NCI-H1694 treated with DMSO at 0.1 percent for 48 hours (cell line): ENCODE results near the gene UBFD1.
"Not testable (repeated sequence)": the region's sequence is repeated elsewhere in the genome, so short reads cannot be mapped to it uniquely, and the experiment has no call there.

ENCODE experiments used
- DNase-seq: peaks from one replicate; lab custom pipeline; 2025; lab: John Stamatoyannopoulos, UW

UBFD1 gene

DNA sequence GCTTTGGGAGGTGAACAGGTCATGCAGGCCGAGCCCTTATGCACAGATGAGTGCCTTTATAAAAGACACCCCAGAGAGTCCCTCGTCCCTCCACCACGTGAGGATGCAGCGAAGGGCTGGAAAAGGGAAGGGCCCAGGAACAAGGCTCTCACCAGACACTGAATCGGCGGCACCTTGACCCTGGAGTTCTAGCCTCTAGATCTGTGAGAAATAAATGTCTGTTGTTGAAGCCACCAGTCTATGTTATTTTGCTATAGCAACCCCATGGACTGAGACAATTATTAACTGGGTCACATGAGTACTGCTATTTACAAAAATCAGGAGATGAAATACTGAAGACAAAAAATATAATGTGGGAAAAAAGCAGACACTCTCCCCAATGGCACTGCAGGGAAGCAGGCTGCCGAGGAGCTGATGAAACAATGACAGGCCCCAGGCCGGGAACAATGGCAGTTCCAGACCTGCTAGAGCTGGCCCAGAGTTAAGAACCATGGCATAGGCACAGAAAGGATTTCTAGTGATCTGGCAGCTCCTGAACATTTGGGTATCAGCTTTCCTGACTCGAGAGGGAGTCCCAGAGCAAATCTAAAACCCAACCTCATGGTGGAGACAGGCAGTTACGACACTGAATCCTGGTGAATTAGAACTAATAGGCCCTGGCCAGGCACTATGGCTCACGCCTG lies 29.4 kb upstream of the UBFD1 start:
- no peak for DNase-seq

DNA sequence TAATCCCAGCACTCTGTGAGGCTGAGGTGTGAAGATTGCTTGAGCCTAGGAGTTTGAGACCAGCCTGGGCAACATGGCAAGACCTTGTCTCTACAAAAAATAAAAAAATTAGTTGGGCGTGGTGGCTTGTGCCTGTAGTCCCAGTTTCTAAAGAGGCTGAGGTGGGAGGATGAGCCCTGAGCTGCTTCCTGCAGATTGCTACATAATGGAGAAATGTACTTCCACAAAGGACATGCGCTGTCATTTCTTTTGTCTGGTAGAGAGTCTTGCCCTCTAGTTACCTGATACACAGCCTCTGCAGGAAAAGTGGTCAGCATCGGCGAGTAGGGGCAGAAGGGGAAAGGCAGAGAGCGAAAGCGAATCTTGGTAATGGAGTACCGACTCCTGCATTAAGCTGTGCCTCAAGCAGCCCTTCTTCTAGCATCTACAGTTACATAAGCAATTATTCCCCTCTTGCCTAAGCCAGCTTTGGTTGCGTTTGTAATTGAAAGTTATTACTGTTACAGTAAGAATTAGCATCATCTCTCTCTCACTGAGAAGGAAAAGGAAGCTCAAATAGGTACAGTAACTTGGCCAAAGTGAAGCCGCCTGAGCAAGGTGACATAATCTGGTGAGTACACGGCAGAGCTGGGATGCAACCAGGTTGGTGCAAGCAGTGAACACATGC lies 28.8 kb upstream of the UBFD1 start:
- DNase-seq, result no peak

DNA sequence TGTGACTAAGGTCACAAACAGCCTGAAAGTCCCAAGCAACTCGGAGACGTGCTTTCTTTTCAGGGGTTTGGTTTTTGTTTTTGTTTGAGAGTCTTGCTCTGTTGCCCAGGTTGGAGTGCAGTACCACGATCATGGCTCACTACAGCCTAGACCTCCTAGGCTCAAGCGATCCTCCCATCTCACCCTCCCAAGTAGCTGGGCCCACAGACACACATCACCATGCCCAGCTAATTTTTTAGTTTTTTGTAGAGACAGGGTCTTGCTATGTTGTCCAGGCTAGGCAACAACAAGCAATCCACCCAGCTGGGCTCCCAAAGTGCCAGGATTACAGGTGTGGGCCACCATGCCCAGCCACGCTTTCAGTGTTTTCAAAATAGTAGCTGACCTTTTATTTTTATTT lies 27.5 kb upstream of the UBFD1 start:
- no peak for DNase-seq

DNA sequence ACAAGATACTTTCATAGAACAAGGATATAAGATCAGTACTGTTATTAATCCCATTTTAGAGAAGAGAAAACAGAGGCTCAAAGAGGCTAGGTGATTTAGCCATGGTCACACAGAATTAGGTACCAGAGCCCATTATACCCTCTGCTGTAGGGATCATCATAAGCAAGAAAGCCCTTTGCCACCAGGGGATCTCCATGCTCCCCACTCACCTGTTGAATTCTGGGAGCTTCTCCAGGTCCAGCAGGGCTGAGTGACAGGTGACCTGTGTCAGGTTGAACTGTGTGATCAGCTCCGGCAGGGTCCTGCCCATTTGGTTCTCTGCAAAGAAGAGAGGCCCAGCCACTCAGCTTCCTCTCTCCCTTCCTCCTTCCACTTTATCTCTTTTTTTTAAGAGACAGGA lies 25.1 kb upstream of the UBFD1 start:
- no peak for DNase-seq

DNA sequence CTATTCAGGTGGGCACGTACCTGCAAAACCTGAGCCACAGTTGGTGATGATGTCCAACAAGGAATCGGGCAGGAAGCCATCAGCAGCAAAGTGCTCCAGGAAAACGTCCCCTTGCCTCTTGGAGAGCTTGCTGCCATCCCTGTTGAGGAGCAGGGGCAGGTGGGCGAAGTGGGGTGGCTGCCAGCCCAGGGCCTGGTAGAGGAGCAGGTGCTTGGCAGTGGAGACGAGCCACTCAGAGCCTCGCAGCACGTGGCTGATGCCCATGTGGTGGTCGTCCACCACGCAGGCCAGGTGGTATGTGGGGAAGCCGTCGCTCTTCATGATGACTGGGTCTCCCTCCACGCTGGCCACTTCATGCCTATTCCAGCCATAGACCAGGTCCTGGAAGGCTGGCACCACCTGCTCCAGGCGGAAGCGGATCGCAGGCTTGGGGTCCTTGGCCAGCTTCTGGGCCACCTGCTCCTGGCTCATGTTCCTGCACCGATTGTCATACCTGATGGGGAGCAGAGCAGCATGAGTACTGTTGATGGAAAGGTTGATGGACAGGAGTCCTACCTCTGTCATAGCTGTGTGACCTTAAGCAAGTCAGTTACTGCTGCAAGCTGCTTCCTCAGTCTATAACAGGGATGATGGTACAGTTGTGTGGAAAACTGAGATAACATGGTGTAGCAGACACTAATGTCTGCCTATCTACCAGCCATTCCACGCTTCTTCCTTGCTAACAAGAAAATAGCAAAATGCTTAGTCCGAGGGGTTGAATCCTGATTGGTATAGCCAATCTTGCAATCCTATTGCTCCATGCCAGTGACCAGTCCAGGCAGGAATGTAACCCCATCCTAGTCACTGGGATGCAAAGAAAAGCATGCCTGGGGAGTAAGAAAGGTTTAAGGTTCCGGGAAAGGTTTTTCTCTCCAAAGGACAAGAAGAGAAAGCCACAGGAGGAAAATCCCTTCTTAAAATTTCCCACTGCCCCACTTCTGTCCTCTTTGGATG lies 22.4 kb upstream of the UBFD1 start:
- no peak for DNase-seq

DNA sequence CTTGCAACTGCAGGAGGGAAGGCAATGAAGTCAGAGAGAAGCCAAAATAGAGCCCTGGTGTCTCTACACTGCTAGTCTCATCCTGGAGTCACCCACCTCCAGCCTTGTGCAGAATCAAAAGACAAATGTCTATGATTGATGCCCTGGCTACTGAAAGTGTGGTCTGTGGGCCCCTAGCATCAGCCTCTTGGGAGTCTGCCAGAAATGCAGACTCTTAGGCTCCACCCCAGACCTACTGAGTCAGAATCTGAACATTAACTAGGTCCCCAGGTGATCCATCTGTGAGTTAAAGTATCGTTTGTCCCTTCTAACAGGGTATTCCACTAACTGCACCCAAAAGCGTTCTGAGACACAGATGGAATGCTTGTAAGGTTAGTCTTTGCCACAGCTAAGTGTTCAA lies 21.6 kb upstream of the UBFD1 start:
- no peak for DNase-seq

DNA sequence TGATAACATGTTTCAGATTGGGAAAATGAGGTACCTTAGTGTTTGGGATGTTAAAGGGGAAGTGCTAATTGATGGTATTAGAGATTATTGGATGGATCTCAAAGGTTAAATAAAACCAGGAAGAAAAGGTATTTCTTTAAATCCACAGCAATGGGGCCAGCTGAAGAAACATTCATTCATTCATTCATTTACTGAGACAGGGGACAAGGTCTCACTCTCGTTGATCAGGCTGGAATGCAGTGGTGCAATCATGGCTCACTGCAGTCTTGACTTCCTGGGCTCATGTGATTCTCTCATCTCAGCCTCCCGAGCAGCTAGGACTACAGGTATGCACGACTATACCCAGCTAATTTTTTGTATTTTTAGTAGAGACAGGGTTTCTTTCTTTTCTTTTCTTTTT lies 20.1 kb upstream of the UBFD1 start:
- DNase-seq, result no peak

DNA sequence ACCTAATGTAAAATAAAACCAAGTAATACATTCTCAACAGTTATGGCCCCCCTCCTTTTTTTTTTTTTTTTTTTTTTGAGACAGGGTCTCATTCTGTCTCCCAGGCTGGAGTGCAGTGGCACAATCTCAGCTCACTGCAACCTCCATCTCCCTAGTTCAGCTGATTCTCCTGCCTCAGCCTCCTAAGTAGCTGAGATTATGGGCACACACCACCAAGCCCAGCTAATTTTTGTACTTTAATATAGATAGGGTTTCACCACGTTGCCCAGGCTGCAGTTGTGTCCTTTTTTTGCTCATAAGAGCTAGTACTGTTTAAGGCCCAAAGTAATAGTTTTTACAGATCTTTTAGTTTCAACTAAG lies 18.6 kb upstream of the UBFD1 start:
- no peak for DNase-seq

DNA sequence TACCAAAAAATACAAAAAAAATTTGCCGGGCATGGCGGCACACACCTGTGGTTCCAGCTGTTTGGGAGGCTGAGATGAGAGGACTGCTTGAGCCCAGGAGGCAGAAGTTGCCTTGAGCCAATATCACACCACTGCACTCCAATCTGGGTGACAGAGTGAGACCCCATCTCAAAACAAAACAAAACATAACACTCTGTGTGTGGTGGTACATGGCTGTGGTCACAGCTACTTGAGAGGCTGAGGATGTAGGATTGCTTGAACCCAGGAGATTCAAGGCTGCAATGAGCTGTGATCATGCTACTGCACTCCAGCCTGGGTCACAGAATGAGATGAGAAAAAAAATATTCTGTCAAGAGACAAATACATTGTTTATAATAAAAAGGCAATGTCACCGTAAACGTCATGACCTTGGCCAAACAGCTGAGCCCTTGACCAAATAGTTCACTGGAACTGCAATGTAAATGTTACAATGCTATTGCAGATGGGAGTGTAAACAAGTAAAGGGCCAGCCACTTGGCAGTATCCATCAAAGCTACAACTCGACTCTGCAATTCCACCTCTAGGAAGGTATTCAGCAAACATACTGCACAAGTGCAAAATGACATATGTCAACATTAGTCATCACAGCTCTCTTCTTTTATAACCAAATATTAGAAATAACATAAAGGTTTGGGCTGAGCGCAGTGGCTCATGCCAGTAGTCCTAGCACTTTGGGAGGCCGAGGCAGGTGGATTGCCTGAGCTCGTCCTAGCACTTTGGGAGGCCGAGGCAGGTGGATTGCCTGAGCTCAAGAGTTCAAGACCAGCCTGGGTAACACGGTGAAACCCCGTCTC lies 17.3 kb upstream of the UBFD1 start:
- DNase-seq, result no peak

DNA sequence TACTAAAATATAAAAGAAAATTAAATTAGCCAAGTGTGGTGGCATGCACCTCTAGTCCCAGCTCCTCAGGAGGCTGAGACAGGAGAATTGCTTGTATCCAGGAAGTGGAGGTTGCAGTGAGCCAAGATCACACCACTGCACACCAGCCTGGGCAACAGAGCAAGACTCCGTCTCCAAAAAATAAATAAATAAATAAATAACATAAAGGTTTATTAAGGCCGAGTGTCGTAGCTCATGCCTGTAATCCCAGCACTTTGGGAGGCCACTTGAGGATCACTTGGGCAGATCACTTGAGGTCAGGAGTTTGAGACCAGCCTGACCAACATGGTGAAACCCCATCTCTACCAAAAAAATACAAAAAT lies 16.7 kb upstream of the UBFD1 start:
- not testable (repeated sequence) for DNase-seq

DNA sequence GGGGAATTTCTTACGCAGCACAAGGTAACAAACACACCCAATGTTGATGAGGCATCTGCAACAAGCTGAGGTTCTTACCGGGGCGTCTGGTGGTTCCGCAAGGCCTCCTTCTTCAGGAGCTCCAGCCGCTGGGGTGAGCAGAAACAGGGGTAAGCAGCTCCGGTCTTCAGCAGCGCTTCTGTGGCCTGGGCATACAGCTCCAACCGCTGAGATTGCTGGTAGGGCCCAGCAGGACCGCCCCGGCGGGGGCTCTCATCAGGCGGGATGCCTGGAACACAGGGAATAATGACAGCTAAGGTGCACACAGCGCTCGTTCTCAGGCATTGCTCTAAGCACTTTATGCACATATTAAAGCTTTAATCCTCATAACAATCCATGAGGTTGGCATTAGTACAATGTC lies 13.1 kb upstream of the UBFD1 start:
- DNase-seq, result no peak

DNA sequence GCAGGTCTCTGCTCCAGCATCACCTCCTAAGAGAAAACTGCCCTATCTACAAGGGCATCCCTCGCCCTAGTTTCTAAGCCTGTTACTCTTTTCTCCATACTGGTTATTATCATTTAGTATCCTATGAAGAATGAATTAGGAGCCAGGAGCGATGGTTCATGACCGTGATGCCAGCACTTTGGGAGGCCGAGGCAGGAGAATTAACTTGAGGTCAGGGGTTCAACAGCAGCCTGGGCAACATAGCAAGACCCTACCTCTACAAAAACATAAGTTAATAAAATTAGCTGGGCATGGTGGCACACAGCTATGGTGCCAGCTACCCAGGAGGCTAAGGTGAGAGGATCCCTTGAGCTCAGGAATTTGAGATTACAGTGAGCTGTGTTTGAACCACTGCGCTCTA lies 7.6 kb upstream of the UBFD1 start:
- DNase-seq, result no peak

DNA sequence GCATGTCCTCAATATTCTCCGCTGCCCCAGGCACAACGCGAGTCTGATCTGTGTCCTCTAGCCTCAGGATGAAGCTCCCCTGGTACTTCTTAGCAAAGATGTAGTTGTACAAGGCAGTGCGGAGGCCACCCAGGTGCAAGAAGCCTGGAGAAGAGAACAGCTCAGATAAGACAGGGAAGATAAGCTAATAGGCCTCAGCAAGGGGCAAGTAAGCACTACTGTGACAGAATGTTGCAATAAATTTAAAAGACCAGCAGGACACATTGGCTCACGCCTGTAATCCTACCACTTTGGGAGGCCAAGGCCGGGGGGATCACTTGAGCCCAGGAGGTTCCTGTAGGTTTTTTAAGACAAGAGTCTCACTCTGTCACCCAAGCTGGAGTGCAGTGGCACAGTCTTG lies 5.4 kb upstream of the UBFD1 start:
- no peak for DNase-seq

DNA sequence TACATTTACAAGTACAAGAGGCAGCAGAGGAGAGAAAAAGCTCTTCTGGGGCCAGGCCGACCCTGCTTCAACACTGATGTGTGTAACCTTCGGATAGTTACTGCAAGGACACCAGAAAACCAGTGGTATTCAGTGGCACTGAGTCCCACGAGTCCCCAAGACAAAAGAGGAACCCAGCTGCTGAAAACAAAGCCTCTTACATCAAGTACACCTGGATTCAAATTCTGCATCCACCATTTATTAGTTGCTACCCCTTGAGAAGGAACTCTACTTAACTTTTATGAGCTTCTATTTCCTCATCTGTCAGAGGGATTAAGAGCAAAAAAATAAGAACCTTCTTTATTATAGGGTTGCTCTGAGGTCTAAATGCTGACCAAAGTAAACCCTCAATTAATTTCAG lies 3.0 kb upstream of the UBFD1 start:
- DNase-seq, result no peak

DNA sequence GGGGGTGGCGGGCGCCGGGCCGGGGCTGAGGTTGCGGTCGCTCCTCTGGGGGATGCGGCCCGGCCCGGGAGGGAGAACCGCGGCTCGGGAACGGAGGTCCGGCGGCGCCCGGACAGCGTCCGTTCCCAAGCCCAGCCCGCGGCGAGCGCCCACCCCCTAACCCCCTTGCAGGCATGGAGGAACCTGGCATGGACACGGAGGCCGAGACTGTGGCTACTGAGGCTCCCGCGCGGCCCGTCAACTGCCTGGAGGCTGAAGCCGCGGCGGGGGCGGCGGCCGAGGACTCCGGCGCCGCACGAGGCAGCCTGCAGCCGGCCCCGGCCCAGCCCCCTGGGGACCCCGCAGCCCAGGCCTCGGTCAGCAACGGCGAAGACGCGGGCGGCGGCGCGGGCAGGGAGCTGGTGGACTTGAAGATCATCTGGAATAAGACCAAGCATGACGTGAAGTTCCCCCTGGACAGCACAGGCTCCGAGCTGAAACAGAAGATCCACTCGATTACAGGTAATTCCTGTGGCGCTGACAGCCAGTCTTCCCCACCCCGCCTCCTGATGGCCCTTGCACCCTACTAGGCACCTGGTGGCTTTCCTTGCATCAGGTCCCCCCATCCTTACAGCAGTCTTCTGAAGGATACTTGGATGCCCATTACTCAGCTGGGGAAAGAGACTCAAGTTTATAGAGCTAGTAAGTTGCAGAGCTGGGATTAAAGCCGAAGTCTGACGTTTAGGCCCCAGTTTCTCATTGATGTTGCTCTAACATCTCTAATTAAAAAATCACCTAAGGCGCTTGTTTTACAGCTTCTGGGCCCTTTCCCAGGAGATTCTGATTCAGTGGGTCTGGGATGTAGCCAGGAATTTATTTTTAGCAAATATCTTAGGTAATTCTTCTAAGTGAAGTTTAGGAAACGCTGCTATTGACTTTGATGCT lies 514 bp downstream of the UBFD1 start:
- DNase-seq, result no peak

DNA sequence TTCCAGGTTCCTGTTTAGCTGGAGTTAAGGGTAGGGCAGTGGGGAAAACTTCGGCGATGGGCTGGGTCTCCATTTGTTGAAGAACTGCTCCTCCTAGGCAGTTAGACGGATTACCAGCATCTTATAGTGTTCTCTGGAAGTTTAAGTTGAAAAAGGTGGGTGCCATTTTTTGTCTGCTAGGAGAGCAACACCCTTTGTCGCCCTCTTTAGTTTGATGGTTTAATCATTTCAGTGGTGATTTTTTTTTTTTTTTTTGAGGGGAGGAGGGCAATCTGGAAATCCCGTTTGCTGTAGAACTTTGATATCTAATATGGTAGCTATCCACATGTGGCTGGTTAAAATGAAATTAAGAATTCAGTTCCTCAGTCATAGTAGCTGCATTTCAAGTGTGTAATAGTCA lies 4.1 kb downstream of the UBFD1 start:
- no peak for DNase-seq

DNA sequence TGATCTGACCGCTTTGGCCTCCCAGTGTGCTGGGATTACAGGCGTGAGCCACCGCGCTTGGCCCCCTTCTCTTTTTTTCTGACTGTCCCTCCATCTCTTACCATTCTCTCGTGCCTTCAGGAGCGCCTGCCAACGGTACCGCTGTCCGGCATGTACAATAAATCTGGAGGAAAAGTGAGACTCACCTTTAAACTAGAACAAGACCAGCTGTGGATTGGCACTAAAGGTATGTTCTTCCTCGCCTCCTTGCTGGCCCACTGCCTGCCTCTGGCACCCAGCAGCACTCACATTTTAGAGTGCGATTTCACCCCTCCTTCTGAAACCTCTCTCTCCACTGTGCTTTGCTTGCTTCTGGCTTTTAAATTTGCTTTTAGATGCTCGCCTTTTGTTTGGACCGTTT lies 5.0 kb downstream of the UBFD1 start:
- DNase-seq, result no peak

DNA sequence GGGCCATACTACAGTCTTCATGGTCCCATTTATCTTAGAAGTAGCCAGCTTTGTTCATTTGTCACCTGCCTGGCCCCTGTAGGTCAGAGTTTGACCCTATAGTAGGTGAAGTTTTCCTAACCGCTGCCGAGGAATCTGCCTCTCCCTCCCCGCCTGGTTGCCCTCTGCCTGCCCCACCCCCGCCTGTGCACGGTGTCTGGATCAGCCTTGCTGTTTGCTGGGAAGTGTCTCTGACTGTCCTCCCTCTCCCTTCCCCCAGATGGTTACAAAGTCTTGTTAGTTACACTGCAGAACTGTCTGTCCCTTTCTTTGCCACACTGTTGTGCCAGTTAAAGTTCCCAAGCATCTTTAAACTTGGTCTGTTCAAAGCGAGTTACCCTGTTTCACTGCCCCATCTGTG lies 5.7 kb downstream of the UBFD1 start:
- no peak for DNase-seq

DNA sequence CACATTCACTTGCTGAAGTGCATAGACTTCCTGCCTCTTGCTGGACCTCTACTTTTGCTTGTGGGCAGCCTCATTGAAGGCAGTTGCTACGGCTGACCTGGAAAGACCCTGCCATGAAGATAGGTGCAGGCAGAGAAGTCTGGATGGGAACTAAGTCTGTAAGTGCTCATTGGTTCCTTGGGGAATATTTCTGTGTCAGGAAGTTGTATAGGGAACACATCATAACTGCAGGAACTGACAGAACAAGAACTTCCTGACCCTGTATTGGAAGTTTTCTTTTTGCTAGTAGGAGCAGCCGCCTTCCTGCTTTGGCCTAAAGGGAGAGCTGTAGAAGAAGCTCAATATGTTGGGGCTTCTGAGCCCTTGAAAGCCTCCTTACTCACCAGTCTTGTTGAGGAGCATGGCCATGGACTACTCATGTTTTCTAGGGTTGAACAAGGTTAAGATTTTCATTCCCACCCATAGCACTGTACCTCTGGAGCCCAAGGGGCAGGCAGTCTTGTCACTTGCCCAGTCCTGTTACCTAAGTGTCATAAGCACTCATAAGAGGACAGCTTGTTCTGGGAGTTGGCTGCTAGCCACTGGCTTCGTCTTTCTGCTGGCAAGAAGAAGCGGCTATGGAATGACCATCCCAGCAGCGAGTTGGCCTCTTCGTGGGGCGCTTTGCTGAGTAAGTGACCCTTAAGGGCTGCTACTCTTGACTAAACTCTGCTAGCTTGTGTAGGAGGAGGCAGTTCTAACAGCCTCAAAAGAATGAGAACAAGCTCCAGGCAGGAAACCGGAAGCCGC lies 7.2 kb downstream of the UBFD1 start:
- DNase-seq, result no peak

DNA sequence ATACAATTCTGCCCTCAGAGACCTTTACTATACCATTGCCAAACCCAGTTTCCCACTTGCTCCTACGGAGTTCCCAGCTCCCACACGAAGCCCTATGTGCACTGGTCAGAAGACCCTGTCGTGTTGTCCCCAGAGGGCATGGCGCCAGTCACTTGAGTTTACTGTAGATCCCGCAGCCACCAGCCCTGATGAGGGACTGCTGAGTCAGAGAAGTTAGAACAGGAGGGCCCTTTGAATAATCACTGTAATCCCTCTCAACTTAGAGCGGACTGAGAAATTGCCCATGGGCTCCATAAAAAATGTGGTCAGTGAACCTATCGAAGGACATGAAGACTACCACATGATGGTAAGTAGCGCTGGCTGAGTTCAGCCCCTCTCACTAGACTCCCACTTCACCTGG lies 9.2 kb downstream of the UBFD1 start:
- no peak for DNase-seq
